GM12865 (cell line): Measurements from ENCODE around the gene STK11.
A peak's percentile ranks its signal among the peaks of the same experiment; 100 is the strongest.

ENCODE experiments used
- DNase-seq: peaks from one replicate; pipeline ENCODE4 v3.0.0; 2010; ENCODE audit warnings: low read depth
- H3K4me3 ChIP-seq: 2 replicates; pipeline ENCODE4 v1.5.1; 2011; ENCODE audit warnings: mild to moderate bottlenecking, low read depth, low read length, control low read depth
- TF ChIP-seq, protein P1 (sequence below): IDR thresholded peaks from 2 replicates; pipeline ENCODE4 v1.5.1; 2011; ENCODE audit warnings: low read length, control low read depth, low read depth, inconsistent platforms; ENCODE audit not compliant: insufficient read depth; ENCODE audit errors: missing control alignments

STK11 gene

GRCh38 chr19:1159864-1160595 lies 45.5 kb upstream of the STK11 start:
- TF ChIP-seq, protein P1, sequence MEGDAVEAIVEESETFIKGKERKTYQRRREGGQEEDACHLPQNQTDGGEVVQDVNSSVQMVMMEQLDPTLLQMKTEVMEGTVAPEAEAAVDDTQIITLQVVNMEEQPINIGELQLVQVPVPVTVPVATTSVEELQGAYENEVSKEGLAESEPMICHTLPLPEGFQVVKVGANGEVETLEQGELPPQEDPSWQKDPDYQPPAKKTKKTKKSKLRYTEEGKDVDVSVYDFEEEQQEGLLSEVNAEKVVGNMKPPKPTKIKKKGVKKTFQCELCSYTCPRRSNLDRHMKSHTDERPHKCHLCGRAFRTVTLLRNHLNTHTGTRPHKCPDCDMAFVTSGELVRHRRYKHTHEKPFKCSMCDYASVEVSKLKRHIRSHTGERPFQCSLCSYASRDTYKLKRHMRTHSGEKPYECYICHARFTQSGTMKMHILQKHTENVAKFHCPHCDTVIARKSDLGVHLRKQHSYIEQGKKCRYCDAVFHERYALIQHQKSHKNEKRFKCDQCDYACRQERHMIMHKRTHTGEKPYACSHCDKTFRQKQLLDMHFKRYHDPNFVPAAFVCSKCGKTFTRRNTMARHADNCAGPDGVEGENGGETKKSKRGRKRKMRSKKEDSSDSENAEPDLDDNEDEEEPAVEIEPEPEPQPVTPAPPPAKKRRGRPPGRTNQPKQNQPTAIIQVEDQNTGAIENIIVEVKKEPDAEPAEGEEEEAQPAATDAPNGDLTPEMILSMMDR: no peak
- no peak overlapping the region for H3K4me3 ChIP-seq
- no peak for DNase-seq

GRCh38 chr19:1161716-1162115 lies 43.9 kb upstream of the STK11 start:
- no peak overlapping the region for H3K4me3 ChIP-seq
- TF ChIP-seq, protein P1: no peak
- peak; percentile 59 for DNase-seq

GRCh38 chr19:1162404-1163282 lies 42.9 kb upstream of the STK11 start:
- TF ChIP-seq, protein P1: no peak
- no peak for DNase-seq

GRCh38 chr19:1163283-1163933 lies 42.2 kb upstream of the STK11 start:
- no peak for DNase-seq
- no peak overlapping the region for H3K4me3 ChIP-seq
- TF ChIP-seq, protein P1: no peak

More at GRCh38 chr19:1162404-1163282, 42.9 kb upstream of the STK11 start:
- no peak overlapping the region for H3K4me3 ChIP-seq

DNA sequence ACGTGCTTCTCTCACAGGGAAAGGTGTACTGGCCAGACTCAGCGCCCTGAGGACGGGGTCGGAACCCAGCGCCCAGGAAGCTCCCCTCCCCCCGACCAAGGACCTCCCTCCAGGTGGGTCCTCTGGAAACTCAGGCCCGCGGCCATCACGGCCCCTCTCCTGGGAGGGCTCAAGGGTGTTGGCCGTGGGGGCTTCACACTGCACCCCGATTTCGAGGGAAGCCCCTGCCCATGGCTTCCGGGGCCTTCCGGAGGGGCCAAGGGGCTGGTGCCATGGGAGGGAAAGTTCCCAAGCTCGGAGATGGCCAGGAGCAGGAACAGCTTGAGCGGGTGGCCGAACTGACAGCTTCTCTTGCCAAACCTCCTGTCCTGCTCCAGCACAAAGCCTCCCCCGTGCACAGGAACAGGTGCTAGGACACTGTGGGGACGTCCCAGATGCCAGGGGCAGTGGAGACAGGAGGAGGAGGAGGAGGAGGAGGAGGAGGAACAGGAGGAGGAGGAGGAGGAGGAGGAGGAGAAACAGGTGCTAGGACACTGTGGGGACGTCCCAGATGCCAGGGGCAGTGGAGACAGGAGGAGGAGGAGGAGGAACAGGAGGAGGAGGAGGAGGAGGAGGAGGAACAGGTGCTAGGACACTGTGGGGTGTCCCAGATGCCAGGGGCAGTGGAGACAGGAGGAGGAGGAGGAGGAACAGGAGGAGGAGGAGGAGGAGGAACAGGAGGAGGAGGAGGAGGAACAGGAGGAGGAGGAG lies 41.5 kb upstream of the STK11 start:
- no peak for DNase-seq
- TF ChIP-seq, protein P1: no peak
- H3K4me3 ChIP-seq: no peak overlapping the region
